ENCODE measurements around the gene ZNF410. TPM values are rescaled to one million over a fixed set of nuclear protein-coding genes. Genes with fewer than 3 reads are reported as not detected.

ZNF410 gene
- total and polyA plus RNA-seq, 2 of the 8 experiments (the other 6 are each of a cell fraction or from before 2014, with no cell fraction given) = 11.2 to 18.9 TPM

DNA sequence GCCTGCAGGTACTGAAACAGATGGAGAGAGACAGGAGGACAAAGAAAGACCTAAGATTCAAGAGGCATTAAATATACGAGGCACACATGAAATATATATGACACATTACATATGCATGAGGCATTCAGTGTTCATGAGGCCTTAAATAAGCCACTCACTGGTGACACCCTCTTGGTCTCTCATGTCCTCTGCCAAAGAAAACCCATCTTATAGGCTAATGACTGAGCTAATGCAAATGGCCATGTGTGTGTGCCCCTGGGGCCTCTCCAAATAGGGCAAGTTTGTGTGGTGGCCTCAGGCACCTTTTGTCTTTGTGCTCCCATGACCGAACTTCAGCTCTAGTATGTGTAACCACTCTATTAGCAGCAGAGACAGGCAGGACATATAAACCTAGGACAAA lies 82.2 kb downstream of the ZNF410 start:
- Histone ChIP-seq H3K9ac (replicated peaks in 1 of 4; ENCODE audit: extremely low read depth in 1 of 4, low read depth in 3 of 4, low read length in 3 of 4) (no peak overlapping the region), H2AK5ac (ENCODE audit: low read depth, low read length) (no peak overlapping the region), H4K5ac (ENCODE audit: insufficient read length, low read depth, low read length) (no peak overlapping the region), H2BK15ac (ENCODE audit: low read length) (no peak overlapping the region), H3K79me1 (ENCODE audit: low read depth, low read length) (no peaks in the 10 kb centered on the region), H3K14ac (ENCODE audit: insufficient read length) (no peak overlapping the region), H3K36me3 (ENCODE audit: control insufficient read depth in 2 of 4, insufficient read depth in 4 of 4, low read length in 3 of 4) (peaks cover 0 to 3% (median 2%) of the 10 kb centered on the region in 4 experiments; a peak in 2 of 8 replicates), H3K4ac (replicated peaks; ENCODE audit: insufficient read length, low read depth, low read length) (no peak overlapping the region), H3K4me2 (ENCODE audit: insufficient read depth in 1 of 2, low read depth in 2 of 2, low read length in 2 of 2) (no peak overlapping the region), H4K8ac (ENCODE audit: extremely low read depth, insufficient read depth, low read length) (no peak overlapping the region), H3K27ac (ENCODE audit: low read depth, low read length) (no peak overlapping the region), H4K91ac (replicated peaks; ENCODE audit: insufficient read length, low read length) (no peak overlapping the region), H3K27me3 (replicated peaks in 1 of 4; ENCODE audit: control insufficient read depth in 3 of 4, extremely low read depth in 1 of 4, insufficient read depth in 3 of 4, low read length in 3 of 4) (no peaks in the 10 kb centered on the region), H4K20me1 (replicated peaks in 1 of 2; ENCODE audit: control insufficient read depth in 1 of 2, insufficient read depth in 2 of 2, low read length in 2 of 2) (peaks cover 0 to 1% of the 10 kb centered on the region in 2 experiments), H2BK5ac (ENCODE audit: low read depth, low read length) (no peak overlapping the region), H3K18ac (ENCODE audit: extremely low read depth, low read length) (no peak overlapping the region), H2BK120ac (replicated peaks; ENCODE audit: low read depth, low read length) (no peak overlapping the region), H3K9me3 (ENCODE audit: insufficient read depth in 2 of 2, low read depth in 1 of 2, low read length in 1 of 2) (no peaks in the 10 kb centered on the region), H2BK12ac (ENCODE audit: low read depth, low read length) (no peak overlapping the region), H3K79me2 (ENCODE audit: control insufficient read depth in 1 of 2, insufficient read depth in 2 of 2, low read length in 2 of 2) (no peaks in the 10 kb centered on the region), H3K4me3 (ENCODE audit: extremely low read depth in 1 of 4, insufficient read depth in 2 of 4, low read depth in 3 of 4, low read length in 4 of 4) (no peak overlapping the region), H3K4me1 (replicated peaks in 1 of 4; ENCODE audit: control insufficient read depth in 3 of 4, insufficient read depth in 4 of 4, low read length in 3 of 4) (peaks cover 0 to 2% (median 0%) of the 10 kb centered on the region in 4 experiments; a peak in 1 of 7 replicates), H3K23ac (ENCODE audit: insufficient read length) (no peak overlapping the region), H3K23me2 (ENCODE audit: low read depth, low read length) (no peaks in the 10 kb centered on the region), H2BK20ac (ENCODE audit: low read length) (no peak overlapping the region), H3K56ac (replicated peaks; ENCODE audit: insufficient read length, low read depth, low read length) (no peak overlapping the region), H2AFZ (ENCODE audit: low read length) (no peak overlapping the region)
- DNase-seq (ENCODE audit: low read depth in 1 of 2, low spot score in 2 of 2) (no peak), FAIRE-seq (no peak)
- ChIA-PET CTCF (ENCODE audit: partially characterized antibody) (no interaction called here), POLR2A (ENCODE audit: partially characterized antibody) (no interaction called here)
- 89% methylated on average over 2 of the region's 2 CpGs; no CpG with 5 or more reads in 1 of the 2 experiments for WGBS, 2 experiments (ENCODE audit: extremely low coverage in 1 of 2, insufficient coverage in 1 of 2, insufficient read length in 1 of 2, insufficient replicate concordance in 2 of 2, low coverage in 1 of 2, low lambda C conversion rate in 2 of 2, missing lambda C conversion rate in 1 of 2)
- TF ChIP-seq BACH1 (IDR thresholded peaks at IDR 0.05; ENCODE audit: low read length) (no peak), CTCF (IDR thresholded peaks at IDR 0.05; ENCODE audit: control extremely low read depth in 1 of 3, insufficient read depth in 1 of 3, low read depth in 1 of 3, low read length in 3 of 3) (no peak)
- TF ChIP-seq, protein P1, sequence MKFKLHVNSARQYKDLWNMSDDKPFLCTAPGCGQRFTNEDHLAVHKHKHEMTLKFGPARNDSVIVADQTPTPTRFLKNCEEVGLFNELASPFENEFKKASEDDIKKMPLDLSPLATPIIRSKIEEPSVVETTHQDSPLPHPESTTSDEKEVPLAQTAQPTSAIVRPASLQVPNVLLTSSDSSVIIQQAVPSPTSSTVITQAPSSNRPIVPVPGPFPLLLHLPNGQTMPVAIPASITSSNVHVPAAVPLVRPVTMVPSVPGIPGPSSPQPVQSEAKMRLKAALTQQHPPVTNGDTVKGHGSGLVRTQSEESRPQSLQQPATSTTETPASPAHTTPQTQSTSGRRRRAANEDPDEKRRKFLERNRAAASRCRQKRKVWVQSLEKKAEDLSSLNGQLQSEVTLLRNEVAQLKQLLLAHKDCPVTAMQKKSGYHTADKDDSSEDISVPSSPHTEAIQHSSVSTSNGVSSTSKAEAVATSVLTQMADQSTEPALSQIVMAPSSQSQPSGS (IDR thresholded peaks at IDR 0.05; ENCODE audit: low read length) = no peak

All from H1 (cell line).